ENCODE data around the gene DNAJC11. TPM values are rescaled to one million over a fixed set of nuclear protein-coding genes. Genes with fewer than 3 reads are reported as not detected.
"Not testable (repeated sequence)": the region's sequence is repeated elsewhere in the genome, so short reads cannot be mapped to it uniquely, and the experiment has no call there.

DNAJC11 gene
- total RNA-seq, 2 experiments from 2014 or later, result 45.4 to 51.0 TPM

GRCh38 chr1:6724517-6725141 is 23.0 kb upstream of the DNAJC11 start:
- no peak for DNase-seq
- Mint-ChIP-seq H3K4me3 (no peak overlapping the region), H3K27ac (no peak overlapping the region), H3K36me3 (no peaks in the 10 kb centered on the region), H3K4me1 (no peaks in the 10 kb centered on the region), H3K27me3 (peaks cover 5% of the 10 kb centered on the region), H3K9me3 (ENCODE audit: low read depth) (no peaks in the 10 kb centered on the region)
- ATAC-seq, result no peak
- CTCF ChIA-PET, result no interaction called here

- CTCF ChIA-PET, result interaction anchor here (1.1 kb wide), 1 partner anchor 25 kb away, joined by 3 read pairs; no protein-coding TSS in a partner anchor
- no peak for ATAC-seq
- no peaks in the 10 kb centered on the region for H3K4me1 Mint-ChIP-seq
- no peak overlapping the region for H3K27ac Mint-ChIP-seq
- H3K36me3 Mint-ChIP-seq, result no peaks in the 10 kb centered on the region
- no peak overlapping the region for H3K4me3 Mint-ChIP-seq
- H3K9me3 Mint-ChIP-seq (ENCODE audit: low read depth), result no peaks in the 10 kb centered on the region
- no peak for DNase-seq
- peaks cover 5% of the 10 kb centered on the region for H3K27me3 Mint-ChIP-seq
Measured at GRCh38 chr1:6723621-6724428, 22.2 kb upstream of the DNAJC11 start.

DNA sequence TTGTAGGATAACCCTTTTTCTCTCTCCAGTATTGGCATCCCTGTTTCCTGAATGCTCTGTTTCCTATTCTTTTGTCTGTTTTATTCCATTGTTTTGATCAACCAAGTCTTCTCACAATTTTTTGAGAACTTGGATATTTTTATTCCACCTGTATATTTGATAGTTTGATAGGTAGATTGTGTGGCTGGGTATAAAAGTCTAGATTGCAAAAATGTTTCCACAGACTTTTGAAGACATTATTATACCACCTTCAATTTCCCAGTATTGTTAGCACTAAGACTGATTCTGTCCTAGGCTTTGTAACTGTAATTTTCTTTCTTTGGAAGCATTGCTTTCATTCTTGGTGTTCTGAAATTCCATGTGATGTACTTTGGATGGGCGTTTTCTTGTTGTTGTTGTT is 9.6 kb upstream of the DNAJC11 start:
- CTCF ChIA-PET, result no interaction called here
- no peak for DNase-seq
- no peak overlapping the region for H3K27ac Mint-ChIP-seq
- H3K36me3 Mint-ChIP-seq, result no peaks in the 10 kb centered on the region
- H3K4me1 Mint-ChIP-seq, result no peaks in the 10 kb centered on the region
- H3K27me3 Mint-ChIP-seq, result peaks cover 14% of the 10 kb centered on the region
- peaks cover 5% of the 10 kb centered on the region for H3K9me3 Mint-ChIP-seq (ENCODE audit: low read depth)
- no peak for ATAC-seq
- no peak overlapping the region for H3K4me3 Mint-ChIP-seq

DNA sequence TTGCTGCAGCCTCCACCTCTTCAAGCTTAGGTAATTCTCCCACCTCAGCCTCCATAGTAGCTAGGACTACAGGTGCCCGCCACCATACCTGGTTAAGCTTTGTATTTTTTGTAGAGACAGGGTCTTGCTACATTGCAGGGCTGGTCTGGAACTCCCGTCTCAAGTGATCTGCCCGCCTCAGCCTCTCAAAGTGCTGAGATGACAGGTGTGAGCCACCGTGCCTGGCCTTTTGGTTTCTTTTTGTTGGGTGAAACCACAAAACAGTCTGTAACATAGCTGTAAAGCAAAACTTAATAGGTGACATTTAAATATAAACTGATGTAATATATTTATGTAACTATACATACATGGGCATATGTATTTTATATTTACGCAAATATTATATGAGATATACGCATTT is 3.1 kb upstream of the DNAJC11 start:
- no peak for DNase-seq
- no peaks in the 10 kb centered on the region for H3K9me3 Mint-ChIP-seq (ENCODE audit: low read depth)
- peaks cover 23% of the 10 kb centered on the region for H3K4me1 Mint-ChIP-seq
- CTCF ChIA-PET, result interaction anchor here (1.3 kb wide), 1 partner anchor 15 kb away, joined by 3 read pairs; no protein-coding TSS in a partner anchor
- H3K27ac Mint-ChIP-seq, result no peak overlapping the region
- H3K27me3 Mint-ChIP-seq, result peaks cover 10% of the 10 kb centered on the region
- no peak for ATAC-seq
- H3K36me3 Mint-ChIP-seq, result no peaks in the 10 kb centered on the region
- no peak overlapping the region for H3K4me3 Mint-ChIP-seq

- no peak for DNase-seq
- no peak overlapping the region for H3K27ac Mint-ChIP-seq
- H3K9me3 Mint-ChIP-seq (ENCODE audit: low read depth), result no peaks in the 10 kb centered on the region
- H3K4me1 Mint-ChIP-seq, result peaks cover 31% of the 10 kb centered on the region
- no peak for ATAC-seq
- peaks cover 5% of the 10 kb centered on the region for H3K27me3 Mint-ChIP-seq
- CTCF ChIA-PET, result no interaction called here
- H3K36me3 Mint-ChIP-seq, result no peaks in the 10 kb centered on the region
- no peak overlapping the region for H3K4me3 Mint-ChIP-seq
Measured at GRCh38 chr1:6703016-6703415, 1.4 kb upstream of the DNAJC11 start.

- Mint-ChIP-seq H3K36me3 (no peaks in the 10 kb centered on the region), H3K27me3 (no peaks in the 10 kb centered on the region), H3K4me3 (peak overlapping the region; percentile 81), H3K9me3 (ENCODE audit: low read depth) (no peaks in the 10 kb centered on the region), H3K27ac (peak overlapping the region; percentile 82), H3K4me1 (peaks cover 35% of the 10 kb centered on the region)
- DNase-seq (no peak), ATAC-seq (no peak)
- CTCF ChIA-PET, result interaction anchor here (0.6 to 1.5 kb wide), 16 partner anchors 9 to 517 kb away, joined by 3 to 12 read pairs (median 4); partner anchors contain the start of genes CAMTA1, KLHL21, NOL9 and TAS1R1
Measured at GRCh38 chr1:6700853-6701436, 671 bp downstream of the DNAJC11 start.

DNA sequence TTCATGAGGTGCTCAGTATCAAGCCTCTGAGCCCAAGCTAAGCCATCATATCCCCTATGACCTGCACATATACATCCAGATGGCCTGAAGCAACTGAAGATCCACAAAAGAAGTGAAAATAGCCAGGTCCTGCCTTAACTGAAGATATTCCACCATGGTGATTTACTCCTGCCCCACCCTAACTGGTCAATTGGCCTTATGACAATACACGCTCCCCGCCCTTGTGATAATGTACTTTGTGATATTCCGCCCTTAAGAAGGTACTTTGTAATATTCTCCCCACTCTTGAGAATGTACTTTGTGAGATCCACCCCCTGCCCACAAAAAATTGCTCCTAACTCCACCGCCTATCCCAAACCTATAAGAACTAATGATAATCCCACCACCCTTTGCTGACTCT is 1.7 kb downstream of the DNAJC11 start:
- H3K36me3 Mint-ChIP-seq; H3K27me3 Mint-ChIP-seq; H3K9me3 Mint-ChIP-seq (ENCODE audit: low read depth); ATAC-seq; CTCF ChIA-PET; DNase-seq: not testable (repeated sequence)
- Mint-ChIP-seq H3K27ac (peak overlapping the region; percentile 26), H3K4me3 (peak overlapping the region; percentile 81), H3K4me1 (peaks cover 35% of the 10 kb centered on the region)

GRCh38 chr1:6695868-6696267 is 5.7 kb downstream of the DNAJC11 start:
- DNase-seq, result no peak
- CTCF ChIA-PET, result no interaction called here
- H3K27ac Mint-ChIP-seq, result no peak overlapping the region
- H3K9me3 Mint-ChIP-seq (ENCODE audit: low read depth), result no peaks in the 10 kb centered on the region
- no peak overlapping the region for H3K4me3 Mint-ChIP-seq
- no peak for ATAC-seq
- H3K27me3 Mint-ChIP-seq, result no peaks in the 10 kb centered on the region
- H3K4me1 Mint-ChIP-seq, result peaks cover 23% of the 10 kb centered on the region
- no peaks in the 10 kb centered on the region for H3K36me3 Mint-ChIP-seq

DNA sequence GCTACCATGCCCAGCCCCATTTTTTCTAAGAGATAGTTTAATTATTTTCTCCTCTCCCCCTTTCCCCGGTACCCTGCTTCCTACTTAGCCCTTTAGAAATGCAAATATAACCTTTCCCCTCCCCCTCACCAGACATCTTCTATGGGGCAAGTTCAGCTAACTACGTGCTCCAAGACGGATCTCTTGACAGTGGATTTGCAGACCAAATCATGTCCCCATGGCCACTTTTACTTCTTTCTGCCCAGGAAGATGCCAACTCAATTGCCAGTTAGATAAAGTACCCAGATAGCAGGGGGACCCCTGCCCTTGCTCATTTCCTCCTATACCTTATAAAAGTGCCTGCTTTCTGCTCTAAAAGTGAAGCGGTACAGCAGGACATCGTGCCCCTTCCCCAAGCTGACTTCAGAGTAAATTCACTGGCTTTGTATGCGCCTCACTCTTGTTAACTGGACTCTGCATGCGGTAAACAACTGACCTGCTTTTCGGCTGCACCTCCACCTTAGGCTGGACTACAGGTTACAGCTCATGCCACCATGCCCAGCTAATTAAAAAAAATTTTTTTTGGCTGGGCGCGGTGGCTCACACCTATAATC is 7.4 kb downstream of the DNAJC11 start:
- Mint-ChIP-seq H3K36me3 (no peaks in the 10 kb centered on the region), H3K27ac (no peak overlapping the region), H3K9me3 (ENCODE audit: low read depth) (no peaks in the 10 kb centered on the region), H3K4me3 (no peak overlapping the region), H3K4me1 (peaks cover 12% of the 10 kb centered on the region), H3K27me3 (no peaks in the 10 kb centered on the region)
- CTCF ChIA-PET, result interaction anchor here (1.0 kb wide), 1 partner anchor 140 kb away, joined by 4 read pairs; the partner anchor contains the start of gene NOL9
- DNase-seq (no peak), ATAC-seq (no peak)

- CTCF ChIA-PET, result interaction anchor here (1.0 to 2.1 kb wide), 2 partner anchors 8 to 139 kb away, joined by 4 to 7 read pairs; partner anchors contain the start of genes DNAJC11 and NOL9
- H3K27me3 Mint-ChIP-seq, result no peaks in the 10 kb centered on the region
- H3K9me3 Mint-ChIP-seq (ENCODE audit: low read depth), result no peaks in the 10 kb centered on the region
- H3K4me3 Mint-ChIP-seq, result no peak overlapping the region
- H3K27ac Mint-ChIP-seq, result no peak overlapping the region
- DNase-seq (no peak), ATAC-seq (no peak)
- H3K36me3 Mint-ChIP-seq, result no peaks in the 10 kb centered on the region
- peaks cover 20% of the 10 kb centered on the region for H3K4me1 Mint-ChIP-seq
Measured at GRCh38 chr1:6692956-6693355, 8.7 kb downstream of the DNAJC11 start.

- no peaks in the 10 kb centered on the region for H3K36me3 Mint-ChIP-seq
- H3K27me3 Mint-ChIP-seq, result no peaks in the 10 kb centered on the region
- CTCF ChIA-PET, result interaction anchor here (2.1 kb wide), 1 partner anchor 10 kb away, joined by 7 read pairs; the partner anchor contains the start of gene DNAJC11
- no peak overlapping the region for H3K4me3 Mint-ChIP-seq
- ATAC-seq (no peak), DNase-seq (no peak)
- H3K4me1 Mint-ChIP-seq, result peaks cover 17% of the 10 kb centered on the region
- H3K27ac Mint-ChIP-seq, result no peak overlapping the region
- H3K9me3 Mint-ChIP-seq (ENCODE audit: low read depth), result no peaks in the 10 kb centered on the region
Measured at GRCh38 chr1:6691507-6691906, 10.1 kb downstream of the DNAJC11 start.

GRCh38 chr1:6690186-6690585 is 11.4 kb downstream of the DNAJC11 start:
- Mint-ChIP-seq H3K4me3 (no peak overlapping the region), H3K27ac (no peak overlapping the region), H3K9me3 (ENCODE audit: low read depth) (no peaks in the 10 kb centered on the region), H3K27me3 (no peaks in the 10 kb centered on the region), H3K36me3 (no peaks in the 10 kb centered on the region), H3K4me1 (peaks cover 17% of the 10 kb centered on the region)
- no peak for ATAC-seq
- no peak for DNase-seq
- CTCF ChIA-PET, result interaction anchor here (0.6 to 1.4 kb wide), 3 partner anchors 8 to 197 kb away, joined by 3 read pairs; no protein-coding TSS in a partner anchor

DNA sequence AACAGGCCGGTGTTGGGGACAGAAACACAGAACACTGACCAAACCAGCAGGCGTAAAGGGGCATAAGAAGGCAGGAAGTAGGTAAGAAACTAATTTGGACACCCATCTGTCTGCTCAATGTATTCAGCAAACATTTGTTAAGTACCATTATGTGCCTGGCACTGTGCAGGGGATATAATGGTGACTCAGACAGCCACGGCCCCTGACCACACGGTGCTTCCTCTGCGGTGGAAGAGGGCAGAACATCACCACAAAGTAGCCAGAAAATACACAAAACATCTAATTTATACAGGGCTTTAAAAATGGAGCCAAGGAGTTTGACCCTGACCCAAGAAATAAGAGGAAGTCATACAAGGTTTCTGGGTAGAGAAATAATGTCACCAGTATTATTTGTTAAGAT is 12.9 kb downstream of the DNAJC11 start:
- Mint-ChIP-seq H3K4me1 (peaks cover 18% of the 10 kb centered on the region), H3K27me3 (no peaks in the 10 kb centered on the region), H3K36me3 (no peaks in the 10 kb centered on the region), H3K4me3 (no peak overlapping the region), H3K9me3 (ENCODE audit: low read depth) (no peaks in the 10 kb centered on the region), H3K27ac (no peak overlapping the region)
- ATAC-seq (no peak), DNase-seq (peak; percentile 48)
- CTCF ChIA-PET, result interaction anchor here (1.0 to 1.4 kb wide), 3 partner anchors 13 to 62 kb away, joined by 3 to 5 read pairs (median 3); partner anchors contain the start of gene DNAJC11

Data from activated CD8-positive, alpha-beta memory T cell treated with anti-CD3 and anti-CD28 coated beads, Interleukin-2, amount 10 ng/mL, durations not matched to agents 7 days and 5 days (primary cell).